GM12878 (cell line): ENCODE data around the gene GPT2. TPM values are rescaled to one million over a fixed set of nuclear protein-coding genes. Genes with fewer than 3 reads are reported as not detected.

ENCODE experiments used
- ATAC-seq: fragments of 200-7000 bp; cut with Tn5 transposase; 3 replicates; pipeline ENCODE4 v1.9.1; 2020; ENCODE audit warnings: mild to moderate bottlenecking, moderate library complexity
- BruUV-seq: library from RNA; stranded (reverse); fragments of 400-500 nt; replicated peaks from 2 replicates; lab custom pipeline; 2021; lab: Mats Ljungman, UMichigan
- CTCF ChIA-PET: fragments of 300-600 bp; sonication (Branson Sonifier 250); formaldehyde crosslinking; extraction: SDS; loops from one replicate; lab custom pipeline; 2021; ENCODE audit warnings: inconsistent platforms; lab: Yijun Ruan, JAX
- POLR2A ChIA-PET: fragments of 350-600 bp; formaldehyde crosslinking; extraction: SDS; loops from one replicate; lab custom pipeline; 2021; ENCODE audit warnings: inconsistent platforms; lab: Charles Lee
- RAD21 ChIA-PET: fragments of 300-600 bp; sonication (Branson Sonifier 250); formaldehyde crosslinking; loops from one replicate; lab custom pipeline; 2023; ENCODE audit warnings: antibody characterized with exemption; ENCODE audit not compliant: unreplicated experiment; lab: Charles Lee
- SMC1A ChIA-PET: fragments of 300-600 bp; sonication (Branson Sonifier 250); formaldehyde crosslinking; loops from one replicate; lab custom pipeline; 2023; ENCODE audit not compliant: unreplicated experiment, uncharacterized antibody; lab: Charles Lee
- DNase-seq: peaks from one replicate; pipeline ENCODE4 v3.0.0-alpha.2; 2011; ENCODE audit warnings: low read depth, low spot score
- FAIRE-seq: peaks from 3 replicates; lab custom pipeline; 2011; peaks lifted over from hg19 to GRCh38; lab: Jason Lieb, UNC
- H2AFZ ChIP-seq: 2 replicates; pipeline ENCODE4 v1.6.0; 2011; ENCODE audit warnings: low read depth, low read length, control low read depth; ENCODE audit not compliant: control insufficient read depth
- H3K27ac ChIP-seq: 2 replicates; pipeline ENCODE4 v1.5.1; 2011; ENCODE audit warnings: control low read depth; ENCODE audit not compliant: control insufficient read depth, insufficient read depth
- H3K27me3 ChIP-seq, 2 experiments: replicated peaks in 1 of 2; 2 replicates each; pipeline versions ENCODE4 v1.6.0 to v1.6.1; 2011; ENCODE audit warnings: low read length in 1 of 2; ENCODE audit not compliant: control insufficient read depth in 2 of 2, insufficient read depth in 2 of 2
- H3K36me3 ChIP-seq, 2 experiments: 2 replicates each; pipeline ENCODE4 v1.5.1; 2011; ENCODE audit warnings: low read length in 1 of 2; ENCODE audit not compliant: control insufficient read depth in 2 of 2, insufficient read depth in 2 of 2
- H3K4me1 ChIP-seq: 2 replicates; pipeline ENCODE4 v1.6.1; 2011; ENCODE audit warnings: mild to moderate bottlenecking, low read length, moderate library complexity, mixed read lengths; ENCODE audit not compliant: control insufficient read depth, insufficient read depth
- H3K4me2 ChIP-seq: 2 replicates; pipeline ENCODE4 v1.6.0; 2011; ENCODE audit warnings: control low read depth; ENCODE audit not compliant: control insufficient read depth, insufficient read depth
- H3K4me3 ChIP-seq: fragments of 200-600 bp; sonication (generic); 2 replicates; pipeline ENCODE4 v1.5.1; 2016
- H3K79me2 ChIP-seq: 2 replicates; pipeline ENCODE4 v1.6.0; 2011; ENCODE audit warnings: low read length; ENCODE audit not compliant: control insufficient read depth, insufficient read depth
- H3K9ac ChIP-seq: 2 replicates; pipeline ENCODE4 v1.8.0; 2011; ENCODE audit warnings: low read length, control low read depth, mixed read lengths; ENCODE audit not compliant: control insufficient read depth, insufficient read depth
- H3K9me3 ChIP-seq: replicated peaks from 3 replicates; pipeline ENCODE4 v1.5.1; 2011; ENCODE audit warnings: mild to moderate bottlenecking, low read length; ENCODE audit not compliant: control insufficient read depth, insufficient read depth
- H4K20me1 ChIP-seq: 2 replicates; pipeline ENCODE4 v1.6.0; 2011; ENCODE audit not compliant: control insufficient read depth, insufficient read depth
- CBX3 ChIP-seq: fragments of 200-600 bp; sonication (generic); IDR thresholded peaks from 2 replicates; pipeline ENCODE4 v1.6.1; 2016; ENCODE audit warnings: low read depth, borderline replicate concordance
- CEBPZ ChIP-seq: fragments of 150-350 bp; IDR thresholded peaks from 2 replicates; pipeline ENCODE4 v1.6.1; 2016; ENCODE audit warnings: low read depth, low read length
- E2F4 ChIP-seq: IDR thresholded peaks from 2 replicates; pipeline ENCODE4 v1.6.1; 2012; ENCODE audit warnings: low read depth, low read length, improper control_type of control experiment
- MYC ChIP-seq: IDR thresholded peaks from 2 replicates; pipeline ENCODE4 v1.6.1; 2011; ENCODE audit warnings: mild to moderate bottlenecking, low read length, moderate library complexity, inconsistent platforms; ENCODE audit not compliant: insufficient read depth, insufficient replicate concordance, insufficient read length, severe bottlenecking
- PKNOX1 ChIP-seq: fragments of 450-650 bp; IDR thresholded peaks from 2 replicates; pipeline ENCODE4 v1.6.1; 2016; ENCODE audit warnings: mild to moderate bottlenecking
- RUNX3 ChIP-seq: IDR thresholded peaks from 2 replicates; pipeline ENCODE4 v1.6.1; 2012; ENCODE audit warnings: low read length, inconsistent platforms
- SPI1 ChIP-seq: IDR thresholded peaks from 2 replicates; pipeline ENCODE4 v1.6.1; 2011; ENCODE audit warnings: low read depth, mild to moderate bottlenecking, low read length, moderate library complexity, borderline replicate concordance; ENCODE audit not compliant: insufficient read depth
- SREBF1 ChIP-seq: IDR thresholded peaks from 2 replicates; pipeline ENCODE4 v1.6.1; 2012; ENCODE audit warnings: mild to moderate bottlenecking, low read length
- SUZ12 ChIP-seq: fragments of 200-600 bp; sonication (generic); IDR thresholded peaks from one replicate; pipeline ENCODE4 v1.6.1; 2018; ENCODE audit warnings: antibody characterized with exemption, mild to moderate bottlenecking; ENCODE audit not compliant: unreplicated experiment
- YBX1 ChIP-seq: fragments of 450-650 bp; IDR thresholded peaks from 2 replicates; pipeline ENCODE4 v1.6.1; 2016; ENCODE audit warnings: antibody characterized with exemption
- WGBS: methylation state at CpG from one replicate; pipeline ENCODE4 v1.1.6; 2016; ENCODE audit warnings: low lambda C conversion rate; ENCODE audit not compliant: insufficient replicate concordance, insufficient coverage; ENCODE audit errors: missing lambda C conversion rate; 5-methylcytosine and 5-hydroxymethylcytosine counted together
- in situ Hi-C: fragments of 300-500 bp; cut with MboI; formaldehyde crosslinking; loops from 9 replicates; pipeline ENCODE4 v1.14.3; 2018; ENCODE audit warnings: mixed read lengths
- intact Hi-C: fragments of 100-400 bp; cut with micrococcal nuclease; formaldehyde crosslinking; loops from one replicate; pipeline ENCODE4 v1.14.2; 2022; ENCODE audit not compliant: unreplicated experiment
- polyA plus RNA-seq, 11 experiments: library from polyadenylated mRNA; depleted of rRNA in 4 of 11; unstranded in 6 of 11; stranded (reverse) in 5 of 11; fragments of >200 nt; fragmentation: Nextera tagmentation in 4 of 11; fragmentation: Illumina TruSeq in 1 of 11; extraction: Ambion mirVana in 4 of 11; extraction: Trizol in 1 of 11; gene quantifications; 1 replicate in 1 of 11; 2 replicates in 10 of 11; pipeline versions ENCODE4 v1.2.1 to v1.2.3, GENCODE V29; 2011 to 2016; ENCODE audit warnings: inconsistent platforms in 2 of 11, missing spikeins in 2 of 11, low read depth in 1 of 11
- total RNA-seq, 4 experiments: library from RNA; depleted of rRNA in 3 of 4; stranded (reverse); fragments of >200 nt in 3 of 4; fragmentation: Illumina TruSeq in 1 of 4; extraction: Trizol in 1 of 4; gene quantifications; 2 replicates each; pipeline versions ENCODE4 v1.2.1 to v1.2.3, GENCODE V29; 2013 to 2021

GPT2 gene
- total and polyA plus RNA-seq, 10 of the 15 experiments (the other 5 are each of a cell fraction or from before 2014, with no cell fraction given): 0.45 to 9.9 (median 4.3) TPM

DNA sequence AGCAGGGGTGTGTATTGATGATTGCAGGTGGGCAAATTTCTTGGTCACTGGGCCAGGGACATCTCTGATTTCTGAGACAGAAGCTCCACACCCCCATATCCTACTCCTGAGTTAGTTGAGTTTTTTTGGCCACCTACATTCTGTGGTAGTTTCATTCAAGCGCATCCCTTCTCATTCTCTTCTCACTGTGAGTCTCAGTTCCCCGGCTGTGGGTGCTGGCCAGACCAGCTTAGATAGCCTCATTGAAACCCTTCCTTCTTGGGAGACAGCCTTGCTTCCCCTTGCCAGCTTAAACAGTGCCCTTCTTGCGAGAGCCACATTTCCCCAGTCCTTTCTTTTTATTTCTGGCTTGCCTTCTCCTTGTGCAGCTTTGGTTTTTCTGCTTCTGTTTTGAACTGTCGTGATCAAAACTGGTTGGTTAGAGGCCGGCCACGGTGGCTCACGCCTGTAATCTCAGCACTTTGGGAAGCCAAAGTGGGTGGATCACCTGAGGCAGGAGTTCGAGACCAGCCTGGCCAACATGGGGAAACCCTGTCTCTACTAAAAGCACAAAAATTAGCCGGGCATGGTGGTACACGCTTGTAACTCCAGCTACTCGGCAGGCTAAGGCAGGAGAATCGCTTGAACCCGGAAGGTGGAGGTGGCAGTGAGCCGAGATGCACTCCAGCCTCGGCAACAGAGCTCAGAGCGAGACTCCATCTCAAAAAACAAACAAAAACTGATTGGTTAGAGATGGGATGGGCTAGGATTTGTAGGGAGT lies 2.8 kb downstream of the GPT2 start:
- Histone ChIP-seq H3K4me3 (no peak overlapping the region), H3K36me3 (no peaks in the 10 kb centered on the region), H4K20me1 (no peaks in the 10 kb centered on the region), H3K4me2 (peak overlapping the region; percentile 14), H3K27ac (no peak overlapping the region), H2AFZ (no peak overlapping the region), H3K9me3 (no peaks in the 10 kb centered on the region), H3K79me2 (no peaks in the 10 kb centered on the region), H3K27me3 (0 out of 4 replicates have a peak, but pooled peaks cover 0 to 2% of the 10 kb centered on the region in 2 experiments)
- in situ Hi-C loops: no loop called here
- no TSS peak for BruUV-seq
- ChIA-PET SMC1A (interaction anchor here (1.5 to 1.6 kb wide), 2 partner anchors 23 to 213 kb away, joined by 4 read pairs; no protein-coding TSS in a partner anchor), RAD21 (interaction anchor here (0.5 kb wide), 1 partner anchor 73 kb away, joined by 3 read pairs; no protein-coding TSS in a partner anchor), CTCF (interaction anchor here (0.9 to 2.5 kb wide), 6 partner anchors 21 to 43 kb away, joined by 3 to 10 read pairs (median 4); no protein-coding TSS in a partner anchor), POLR2A (interaction anchor here (1.4 kb wide), 1 partner anchor 22 kb away, joined by 3 read pairs; no protein-coding TSS in a partner anchor)
- FAIRE-seq: no peak
- WGBS: 93% methylated on average over 16 of the region's 16 CpGs
- TF ChIP-seq E2F4: no peak
- peak; percentile 5; the same call in 1 of the 2 replicates for TF ChIP-seq SPI1
- TF ChIP-seq, all 136 proteins: peak for 1
- ATAC-seq (no peak), DNase-seq (no peak)
- intact Hi-C loops: no loop called here
- Histone ChIP-seq H3K4me1 (peaks cover 18% of the 10 kb centered on the region), H3K9ac (no peak overlapping the region)

GRCh38 chr16:46887524-46887854 lies 3.3 kb downstream of the GPT2 start:
- Histone ChIP-seq H3K9ac (no peak overlapping the region), H3K4me3 (no peak overlapping the region), H3K79me2 (no peaks in the 10 kb centered on the region), H2AFZ (no peak overlapping the region), H3K36me3 (no peaks in the 10 kb centered on the region), H3K27me3 (no peaks in the 10 kb centered on the region), H4K20me1 (no peaks in the 10 kb centered on the region), H3K4me2 (no peak overlapping the region), H3K4me1 (peaks cover 18% of the 10 kb centered on the region), H3K9me3 (no peaks in the 10 kb centered on the region), H3K27ac (no peak overlapping the region)
- FAIRE-seq: no peak
- no peak for ATAC-seq
- 17% methylated on average over 2 of the region's 2 CpGs for WGBS
- POLR2A ChIA-PET: no interaction called here
- in situ Hi-C loops: no loop called here
- CTCF ChIA-PET: interaction anchor here (0.9 to 2.5 kb wide), 2 partner anchors 33 to 42 kb away, joined by 3 to 10 read pairs; no protein-coding TSS in a partner anchor
- RAD21 ChIA-PET: no interaction called here
- no TSS peak for BruUV-seq
- intact Hi-C loops: no loop called here
- DNase-seq: no peak
- SMC1A ChIA-PET: interaction anchor here (1.6 kb wide), 1 partner anchor 23 kb away, joined by 4 read pairs; no protein-coding TSS in a partner anchor
- TF ChIP-seq MYC (no peak), SREBF1 (no peak), PKNOX1 (no peak), YBX1 (no peak), SUZ12 (no peak), RUNX3 (no peak), CBX3 (no peak), CEBPZ (no peak)
